ENCODE measurements around the gene CLDN14. TPM values are rescaled to one million over a fixed set of nuclear protein-coding genes. Genes with fewer than 3 reads are reported as not detected.

CLDN14 gene
- total and polyA plus RNA-seq, 2 experiments from 2014 or later, result not detected

DNA sequence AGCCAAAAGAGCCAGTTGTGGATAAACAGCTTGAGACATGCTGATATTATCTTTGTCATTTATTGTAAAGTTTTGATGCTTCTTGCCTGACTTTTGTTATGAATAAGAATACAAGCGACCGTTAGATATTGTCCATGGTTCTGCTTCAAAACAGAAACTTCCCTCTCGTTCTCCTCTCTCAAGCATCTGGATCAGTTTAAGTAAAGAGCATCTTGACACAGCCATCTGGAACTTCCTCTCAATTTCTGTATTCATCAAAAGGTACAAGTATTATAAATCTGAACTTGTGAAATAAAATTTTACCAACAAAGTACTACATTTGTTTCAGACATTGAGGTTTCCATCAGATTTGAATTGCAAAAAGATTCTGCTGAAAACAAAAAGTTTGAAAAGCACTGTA lies 36.4 kb upstream of the CLDN14 start:
- H3F3A ChIP-seq (replicated peaks; ENCODE audit: low read depth), result no peaks in the 10 kb centered on the region
- no peaks in the 10 kb centered on the region for H4K20me1 ChIP-seq (replicated peaks; ENCODE audit: insufficient read depth)
- no peak overlapping the region for H3K27ac ChIP-seq (ENCODE audit: low read depth)
- ATAC-seq (no peak), DNase-seq (ENCODE audit: low spot score) (no peak)
- no peaks in the 10 kb centered on the region for H3K27me3 ChIP-seq (ENCODE audit: insufficient read depth)
- Mint-ChIP-seq H3K36me3 (ENCODE audit: low read depth) (no peaks in the 10 kb centered on the region; the same call in 2 of the 3 replicates), H3K4me1 (no peaks in the 10 kb centered on the region), H3K27ac (no peak overlapping the region), H3K27me3 (ENCODE audit: insufficient read depth, low read depth, poor library complexity) (peaks cover 2% of the 10 kb centered on the region), H3K9me3 (no peaks in the 10 kb centered on the region), H3K4me3 (no peak overlapping the region)
- no peaks in the 10 kb centered on the region for H3K4me1 ChIP-seq (ENCODE audit: insufficient read depth)
- H3K36me3 ChIP-seq (ENCODE audit: insufficient read depth), result no peaks in the 10 kb centered on the region
- H3K79me2 ChIP-seq (replicated peaks; ENCODE audit: insufficient read depth), result no peaks in the 10 kb centered on the region
- H3K4me2 ChIP-seq, result no peak overlapping the region
- no peak overlapping the region for H3K4me3 ChIP-seq
- H2AFZ ChIP-seq, result no peak overlapping the region
- 0 out of 2 replicates have a peak, but pooled peaks cover 11% of the 10 kb centered on the region for H3K9me2 ChIP-seq (ENCODE audit: insufficient read depth)
- TF ChIP-seq, protein P1, sequence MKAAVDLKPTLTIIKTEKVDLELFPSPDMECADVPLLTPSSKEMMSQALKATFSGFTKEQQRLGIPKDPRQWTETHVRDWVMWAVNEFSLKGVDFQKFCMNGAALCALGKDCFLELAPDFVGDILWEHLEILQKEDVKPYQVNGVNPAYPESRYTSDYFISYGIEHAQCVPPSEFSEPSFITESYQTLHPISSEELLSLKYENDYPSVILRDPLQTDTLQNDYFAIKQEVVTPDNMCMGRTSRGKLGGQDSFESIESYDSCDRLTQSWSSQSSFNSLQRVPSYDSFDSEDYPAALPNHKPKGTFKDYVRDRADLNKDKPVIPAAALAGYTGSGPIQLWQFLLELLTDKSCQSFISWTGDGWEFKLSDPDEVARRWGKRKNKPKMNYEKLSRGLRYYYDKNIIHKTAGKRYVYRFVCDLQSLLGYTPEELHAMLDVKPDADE (IDR thresholded peaks at IDR 0.05), result no peak

DNA sequence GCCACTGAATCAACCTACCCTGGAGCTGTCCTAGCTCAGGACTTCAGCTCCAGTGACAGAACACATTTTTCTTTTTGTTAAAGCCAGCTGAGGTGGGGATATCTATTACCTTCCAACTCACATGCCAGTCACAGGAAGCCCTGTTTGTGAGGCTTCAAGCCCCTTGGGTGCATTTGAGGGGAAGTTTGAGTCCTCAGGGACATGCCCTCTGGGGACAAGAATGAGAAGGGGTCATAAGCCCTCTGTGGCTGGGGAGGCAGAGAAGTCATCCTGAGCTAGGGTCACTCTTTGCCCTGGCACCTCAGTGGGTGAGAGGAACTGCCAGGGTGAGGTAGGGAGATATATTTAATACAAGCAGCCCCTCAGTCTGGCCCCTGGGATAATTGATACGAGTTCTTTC lies 33.5 kb upstream of the CLDN14 start:
- Histone ChIP-seq H3K4me2 (no peak overlapping the region), H3K9me2 (ENCODE audit: insufficient read depth) (0 out of 2 replicates have a peak, but pooled peaks cover 11% of the 10 kb centered on the region), H4K20me1 (replicated peaks; ENCODE audit: insufficient read depth) (no peaks in the 10 kb centered on the region), H3K27me3 (ENCODE audit: insufficient read depth) (no peaks in the 10 kb centered on the region), H3K79me2 (replicated peaks; ENCODE audit: insufficient read depth) (no peaks in the 10 kb centered on the region), H2AFZ (no peak overlapping the region; the same call in 1 of the 2 replicates), H3K27ac (ENCODE audit: low read depth) (no peak overlapping the region), H3K4me1 (ENCODE audit: insufficient read depth) (no peaks in the 10 kb centered on the region), H3F3A (replicated peaks; ENCODE audit: low read depth) (no peaks in the 10 kb centered on the region), H3K36me3 (ENCODE audit: insufficient read depth) (no peaks in the 10 kb centered on the region), H3K4me3 (no peak overlapping the region)
- H3K4me1 Mint-ChIP-seq, result peaks cover 10% of the 10 kb centered on the region; the same call in 2 of the 3 replicates
- no peak overlapping the region for H3K27ac Mint-ChIP-seq
- H3K9me3 Mint-ChIP-seq, result peaks cover 3% of the 10 kb centered on the region; the same call in 2 of the 3 replicates
- H3K36me3 Mint-ChIP-seq (ENCODE audit: low read depth), result no peaks in the 10 kb centered on the region
- DNase-seq (ENCODE audit: low spot score) (no peak), ATAC-seq (no peak)
- H3K4me3 Mint-ChIP-seq, result no peak overlapping the region
- H3K27me3 Mint-ChIP-seq (ENCODE audit: insufficient read depth, low read depth, poor library complexity), result peaks cover 3% of the 10 kb centered on the region
- TF ChIP-seq NANOG (IDR thresholded peaks at IDR 0.05; ENCODE audit: borderline replicate concordance), result no peak
- TF ChIP-seq, protein P1 (IDR thresholded peaks at IDR 0.05), result no peak
- TF ChIP-seq, protein P2, sequence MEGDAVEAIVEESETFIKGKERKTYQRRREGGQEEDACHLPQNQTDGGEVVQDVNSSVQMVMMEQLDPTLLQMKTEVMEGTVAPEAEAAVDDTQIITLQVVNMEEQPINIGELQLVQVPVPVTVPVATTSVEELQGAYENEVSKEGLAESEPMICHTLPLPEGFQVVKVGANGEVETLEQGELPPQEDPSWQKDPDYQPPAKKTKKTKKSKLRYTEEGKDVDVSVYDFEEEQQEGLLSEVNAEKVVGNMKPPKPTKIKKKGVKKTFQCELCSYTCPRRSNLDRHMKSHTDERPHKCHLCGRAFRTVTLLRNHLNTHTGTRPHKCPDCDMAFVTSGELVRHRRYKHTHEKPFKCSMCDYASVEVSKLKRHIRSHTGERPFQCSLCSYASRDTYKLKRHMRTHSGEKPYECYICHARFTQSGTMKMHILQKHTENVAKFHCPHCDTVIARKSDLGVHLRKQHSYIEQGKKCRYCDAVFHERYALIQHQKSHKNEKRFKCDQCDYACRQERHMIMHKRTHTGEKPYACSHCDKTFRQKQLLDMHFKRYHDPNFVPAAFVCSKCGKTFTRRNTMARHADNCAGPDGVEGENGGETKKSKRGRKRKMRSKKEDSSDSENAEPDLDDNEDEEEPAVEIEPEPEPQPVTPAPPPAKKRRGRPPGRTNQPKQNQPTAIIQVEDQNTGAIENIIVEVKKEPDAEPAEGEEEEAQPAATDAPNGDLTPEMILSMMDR (conservative IDR thresholded peaks at IDR 0.05; ENCODE audit: low read depth in 2 of 2), result no peak
- TF ChIP-seq, protein P3, sequence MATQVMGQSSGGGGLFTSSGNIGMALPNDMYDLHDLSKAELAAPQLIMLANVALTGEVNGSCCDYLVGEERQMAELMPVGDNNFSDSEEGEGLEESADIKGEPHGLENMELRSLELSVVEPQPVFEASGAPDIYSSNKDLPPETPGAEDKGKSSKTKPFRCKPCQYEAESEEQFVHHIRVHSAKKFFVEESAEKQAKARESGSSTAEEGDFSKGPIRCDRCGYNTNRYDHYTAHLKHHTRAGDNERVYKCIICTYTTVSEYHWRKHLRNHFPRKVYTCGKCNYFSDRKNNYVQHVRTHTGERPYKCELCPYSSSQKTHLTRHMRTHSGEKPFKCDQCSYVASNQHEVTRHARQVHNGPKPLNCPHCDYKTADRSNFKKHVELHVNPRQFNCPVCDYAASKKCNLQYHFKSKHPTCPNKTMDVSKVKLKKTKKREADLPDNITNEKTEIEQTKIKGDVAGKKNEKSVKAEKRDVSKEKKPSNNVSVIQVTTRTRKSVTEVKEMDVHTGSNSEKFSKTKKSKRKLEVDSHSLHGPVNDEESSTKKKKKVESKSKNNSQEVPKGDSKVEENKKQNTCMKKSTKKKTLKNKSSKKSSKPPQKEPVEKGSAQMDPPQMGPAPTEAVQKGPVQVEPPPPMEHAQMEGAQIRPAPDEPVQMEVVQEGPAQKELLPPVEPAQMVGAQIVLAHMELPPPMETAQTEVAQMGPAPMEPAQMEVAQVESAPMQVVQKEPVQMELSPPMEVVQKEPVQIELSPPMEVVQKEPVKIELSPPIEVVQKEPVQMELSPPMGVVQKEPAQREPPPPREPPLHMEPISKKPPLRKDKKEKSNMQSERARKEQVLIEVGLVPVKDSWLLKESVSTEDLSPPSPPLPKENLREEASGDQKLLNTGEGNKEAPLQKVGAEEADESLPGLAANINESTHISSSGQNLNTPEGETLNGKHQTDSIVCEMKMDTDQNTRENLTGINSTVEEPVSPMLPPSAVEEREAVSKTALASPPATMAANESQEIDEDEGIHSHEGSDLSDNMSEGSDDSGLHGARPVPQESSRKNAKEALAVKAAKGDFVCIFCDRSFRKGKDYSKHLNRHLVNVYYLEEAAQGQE (IDR thresholded peaks at IDR 0.05; ENCODE audit: unreplicated experiment), result no peak
- TF ChIP-seq, protein P4, sequence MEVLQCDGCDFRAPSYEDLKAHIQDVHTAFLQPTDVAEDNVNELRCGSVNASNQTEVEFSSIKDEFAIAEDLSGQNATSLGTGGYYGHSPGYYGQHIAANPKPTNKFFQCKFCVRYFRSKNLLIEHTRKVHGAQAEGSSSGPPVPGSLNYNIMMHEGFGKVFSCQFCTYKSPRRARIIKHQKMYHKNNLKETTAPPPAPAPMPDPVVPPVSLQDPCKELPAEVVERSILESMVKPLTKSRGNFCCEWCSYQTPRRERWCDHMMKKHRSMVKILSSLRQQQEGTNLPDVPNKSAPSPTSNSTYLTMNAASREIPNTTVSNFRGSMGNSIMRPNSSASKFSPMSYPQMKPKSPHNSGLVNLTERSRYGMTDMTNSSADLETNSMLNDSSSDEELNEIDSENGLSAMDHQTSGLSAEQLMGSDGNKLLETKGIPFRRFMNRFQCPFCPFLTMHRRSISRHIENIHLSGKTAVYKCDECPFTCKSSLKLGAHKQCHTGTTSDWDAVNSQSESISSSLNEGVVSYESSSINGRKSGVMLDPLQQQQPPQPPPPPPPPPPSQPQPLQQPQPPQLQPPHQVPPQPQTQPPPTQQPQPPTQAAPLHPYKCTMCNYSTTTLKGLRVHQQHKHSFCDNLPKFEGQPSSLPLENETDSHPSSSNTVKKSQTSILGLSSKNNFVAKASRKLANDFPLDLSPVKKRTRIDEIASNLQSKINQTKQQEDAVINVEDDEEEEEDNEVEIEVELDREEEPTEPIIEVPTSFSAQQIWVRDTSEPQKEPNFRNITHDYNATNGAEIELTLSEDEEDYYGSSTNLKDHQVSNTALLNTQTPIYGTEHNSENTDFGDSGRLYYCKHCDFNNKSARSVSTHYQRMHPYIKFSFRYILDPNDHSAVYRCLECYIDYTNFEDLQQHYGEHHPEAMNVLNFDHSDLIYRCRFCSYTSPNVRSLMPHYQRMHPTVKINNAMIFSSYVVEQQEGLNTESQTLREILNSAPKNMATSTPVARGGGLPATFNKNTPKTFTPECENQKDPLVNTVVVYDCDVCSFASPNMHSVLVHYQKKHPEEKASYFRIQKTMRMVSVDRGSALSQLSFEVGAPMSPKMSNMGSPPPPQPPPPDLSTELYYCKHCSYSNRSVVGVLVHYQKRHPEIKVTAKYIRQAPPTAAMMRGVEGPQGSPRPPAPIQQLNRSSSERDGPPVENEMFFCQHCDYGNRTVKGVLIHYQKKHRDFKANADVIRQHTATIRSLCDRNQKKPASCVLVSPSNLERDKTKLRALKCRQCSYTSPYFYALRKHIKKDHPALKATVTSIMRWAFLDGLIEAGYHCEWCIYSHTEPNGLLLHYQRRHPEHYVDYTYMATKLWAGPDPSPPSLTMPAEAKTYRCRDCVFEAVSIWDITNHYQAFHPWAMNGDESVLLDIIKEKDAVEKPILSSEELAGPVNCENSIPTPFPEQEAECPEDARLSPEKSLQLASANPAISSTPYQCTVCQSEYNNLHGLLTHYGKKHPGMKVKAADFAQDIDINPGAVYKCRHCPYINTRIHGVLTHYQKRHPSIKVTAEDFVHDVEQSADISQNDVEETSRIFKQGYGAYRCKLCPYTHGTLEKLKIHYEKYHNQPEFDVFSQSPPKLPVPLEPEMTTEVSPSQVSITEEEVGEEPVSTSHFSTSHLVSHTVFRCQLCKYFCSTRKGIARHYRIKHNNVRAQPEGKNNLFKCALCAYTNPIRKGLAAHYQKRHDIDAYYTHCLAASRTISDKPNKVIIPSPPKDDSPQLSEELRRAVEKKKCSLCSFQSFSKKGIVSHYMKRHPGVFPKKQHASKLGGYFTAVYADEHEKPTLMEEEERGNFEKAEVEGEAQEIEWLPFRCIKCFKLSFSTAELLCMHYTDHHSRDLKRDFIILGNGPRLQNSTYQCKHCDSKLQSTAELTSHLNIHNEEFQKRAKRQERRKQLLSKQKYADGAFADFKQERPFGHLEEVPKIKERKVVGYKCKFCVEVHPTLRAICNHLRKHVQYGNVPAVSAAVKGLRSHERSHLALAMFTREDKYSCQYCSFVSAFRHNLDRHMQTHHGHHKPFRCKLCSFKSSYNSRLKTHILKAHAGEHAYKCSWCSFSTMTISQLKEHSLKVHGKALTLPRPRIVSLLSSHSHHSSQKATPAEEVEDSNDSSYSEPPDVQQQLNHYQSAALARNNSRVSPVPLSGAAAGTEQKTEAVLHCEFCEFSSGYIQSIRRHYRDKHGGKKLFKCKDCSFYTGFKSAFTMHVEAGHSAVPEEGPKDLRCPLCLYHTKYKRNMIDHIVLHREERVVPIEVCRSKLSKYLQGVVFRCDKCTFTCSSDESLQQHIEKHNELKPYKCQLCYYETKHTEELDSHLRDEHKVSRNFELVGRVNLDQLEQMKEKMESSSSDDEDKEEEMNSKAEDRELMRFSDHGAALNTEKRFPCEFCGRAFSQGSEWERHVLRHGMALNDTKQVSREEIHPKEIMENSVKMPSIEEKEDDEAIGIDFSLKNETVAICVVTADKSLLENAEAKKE (CRISPR knock-in tag; IDR thresholded peaks at IDR 0.05), result no peak
- no peak for TF ChIP-seq ZNF331 (CRISPR knock-in tag; IDR thresholded peaks at IDR 0.05; ENCODE audit: low read depth)
- TF ChIP-seq EZH2 (IDR thresholded peaks at IDR 0.05; ENCODE audit: low read depth, unreplicated experiment), result no peak
